SK-N-SH (cell line): Measurements from ENCODE around the gene FLOT1. TPM values are rescaled to one million over a fixed set of nuclear protein-coding genes. Genes with fewer than 3 reads are reported as not detected.

Experiments used
- CTCF ChIA-PET: fragments of 300-600, 350-600 bp; formaldehyde crosslinking; extraction: SDS; loops from one replicate; lab custom pipeline; 2021; lab: Yijun Ruan, JAX
- POLR2A ChIA-PET: fragments of 350-600 bp; sonication (Branson Sonifier 250); formaldehyde crosslinking; extraction: SDS; loops from one replicate; lab custom pipeline; 2020; ENCODE audit warnings: antibody characterized with exemption, inconsistent platforms; lab: Yijun Ruan, JAX
- DNase-seq: peaks from one replicate; pipeline ENCODE4 v3.0.0; 2012
- H2AFZ ChIP-seq: fragments of 200-600 bp; sonication (generic); 2 replicates; pipeline ENCODE4 v1.8.1; 2016; ENCODE audit warnings: antibody characterized with exemption, mild to moderate bottlenecking, low read depth
- H3F3A ChIP-seq: fragments of 200-600 bp; sonication (generic); replicated peaks from 2 replicates; pipeline ENCODE3; 2016; ENCODE audit warnings: antibody characterized with exemption, mild to moderate bottlenecking; ENCODE audit not compliant: insufficient read depth
- H3K27ac ChIP-seq, 2 experiments: fragments of 200-500 bp in 1 of 2; fragments of 200-600 bp in 1 of 2; sonication (Bioruptor generic) in 1 of 2; sonication (generic), shearing (Covaris generic) in 1 of 2; 2 replicates each; pipeline versions ENCODE4 v1.5.1 to v1.6.1; 2014 to 2016; ENCODE audit warnings: low read depth in 2 of 2, inconsistent platforms in 1 of 2, low read length in 1 of 2, mild to moderate bottlenecking in 1 of 2, mixed read lengths in 1 of 2
- H3K27me3 ChIP-seq: fragments of 200-600 bp; sonication (generic), shearing (Covaris generic); 2 replicates; pipeline ENCODE4 v1.6.1; 2016; ENCODE audit warnings: mixed run types; ENCODE audit not compliant: insufficient read depth
- H3K36me3 ChIP-seq, 2 experiments: fragments of 200-500 bp in 1 of 2; fragments of 200-600 bp in 1 of 2; sonication (Bioruptor generic) in 1 of 2; sonication (generic) in 1 of 2; replicated peaks in 1 of 2; 2 replicates each; pipeline versions ENCODE3 to v1.5.1; 2014 to 2016; ENCODE audit warnings: low read length in 1 of 2, mild to moderate bottlenecking in 1 of 2; ENCODE audit not compliant: insufficient read depth in 2 of 2, control insufficient read depth in 1 of 2
- H3K4me1 ChIP-seq, 2 experiments: fragments of 200-500 bp in 1 of 2; fragments of 200-600 bp in 1 of 2; sonication (Bioruptor generic) in 1 of 2; sonication (generic), shearing (Covaris generic) in 1 of 2; 2 replicates each; pipeline versions ENCODE4 v1.5.1 to v1.6.1; 2014 to 2016; ENCODE audit warnings: low read depth in 1 of 2, low read length in 1 of 2, mixed run types in 1 of 2; ENCODE audit not compliant: insufficient read depth in 2 of 2, control insufficient read depth in 1 of 2
- H3K4me2 ChIP-seq: fragments of 200-600 bp; sonication (generic), shearing (Covaris generic); 2 replicates; pipeline ENCODE4 v1.6.1; 2017; ENCODE audit warnings: mixed run types
- H3K4me3 ChIP-seq, 2 experiments: fragments of 200-500 bp in 1 of 2; fragments of 200-600 bp in 1 of 2; sonication (Bioruptor generic) in 1 of 2; sonication (generic), shearing (Covaris generic) in 1 of 2; 2 replicates each; pipeline versions ENCODE4 v1.5.1 to v1.8.1; 2014 to 2016; ENCODE audit warnings: low read depth in 2 of 2, inconsistent platforms in 1 of 2, low read length in 1 of 2, mild to moderate bottlenecking in 1 of 2, mixed read lengths in 1 of 2, moderate library complexity in 1 of 2
- H3K79me2 ChIP-seq: fragments of 200-600 bp; sonication (generic); 2 replicates; pipeline ENCODE4 v1.8.1; 2017; ENCODE audit warnings: mild to moderate bottlenecking; ENCODE audit not compliant: insufficient read depth
- H3K9ac ChIP-seq: fragments of 200-600 bp; sonication (generic); 2 replicates; pipeline ENCODE4 v1.6.1; 2017; ENCODE audit warnings: mixed run types
- H3K9me2 ChIP-seq: fragments of 200-600 bp; sonication (generic); 2 replicates; pipeline ENCODE4 v1.6.1; 2017; ENCODE audit warnings: mixed run types
- H3K9me3 ChIP-seq: fragments of 200-600 bp; sonication (generic); 2 replicates; pipeline ENCODE4 v1.6.1; 2017; ENCODE audit warnings: mixed run types, mild to moderate bottlenecking, moderate library complexity
- H4K20me1 ChIP-seq: fragments of 200-600 bp; sonication (generic); 2 replicates; pipeline ENCODE4 v1.6.1; 2017; ENCODE audit warnings: mild to moderate bottlenecking, mixed run types; ENCODE audit not compliant: insufficient read depth
- CTCF ChIP-seq: fragments of 200-600 bp; sonication (generic); IDR thresholded peaks from 2 replicates; pipeline ENCODE4 v1.6.1; 2017; ENCODE audit warnings: antibody characterized with exemption, mild to moderate bottlenecking, moderate library complexity
- ELF1 ChIP-seq: IDR thresholded peaks from 2 replicates; pipeline ENCODE4 v1.4.0; 2012
- FOXM1 ChIP-seq: IDR thresholded peaks from 2 replicates; pipeline ENCODE4 v1.4.0; 2012; ENCODE audit warnings: low read depth, mild to moderate bottlenecking
- GATA2 ChIP-seq: sonication (generic); formaldehyde crosslinking; IDR thresholded peaks from 2 replicates; pipeline ENCODE4 v1.5.0; 2020; ENCODE audit warnings: mild to moderate bottlenecking, missing genetic modification reagents
- IRF3 ChIP-seq: fragments of 150-350 bp; IDR thresholded peaks from 2 replicates; pipeline ENCODE4 v1.6.1; 2016; ENCODE audit warnings: mild to moderate bottlenecking, low read depth, low read length
- PBX3 ChIP-seq: IDR thresholded peaks from 2 replicates; pipeline ENCODE4; 2012
- RXRA ChIP-seq: IDR thresholded peaks from 2 replicates; pipeline ENCODE4 v1.4.0; 2012; ENCODE audit warnings: low read depth, mild to moderate bottlenecking, borderline replicate concordance
- WGBS: methylation state at CpG from one replicate; pipeline ENCODE4 v1.1.6; 2017; ENCODE audit warnings: low lambda C conversion rate; 5-methylcytosine and 5-hydroxymethylcytosine counted together
- polyA plus RNA-seq, 3 experiments: library from polyadenylated mRNA; depleted of rRNA; stranded (reverse); fragments of >200 nt; gene quantifications; 2 replicates each; pipeline ENCODE4 v1.2.3, GENCODE V29; 2012

Gene FLOT1
- polyA plus RNA-seq, 1 of the 3 experiments (the other 2 are of a cell fraction), result 462 TPM

- peak overlapping the region; percentile 35; the same call in 1 of the 2 replicates for H2AFZ ChIP-seq
- H3K4me3 ChIP-seq, result peak overlapping the region in 1 of 2 experiments; percentile 31; a peak in 1 of 4 replicates
- no peaks in the 10 kb centered on the region for H3K79me2 ChIP-seq
- H3K36me3 ChIP-seq, result no peaks in the 10 kb centered on the region
- 65% methylated on average over 4 of the region's 4 CpGs for WGBS
- no peaks in the 10 kb centered on the region for H3K27me3 ChIP-seq
- no peaks in the 10 kb centered on the region for H3K9me3 ChIP-seq
- CTCF ChIA-PET, result interaction anchor here (0.9 to 3.0 kb wide), 6 partner anchors 28 to 134 kb away, joined by 3 to 15 read pairs (median 3); no protein-coding TSS in a partner anchor
- peak overlapping the region; percentile 75 for H3K9ac ChIP-seq
- H3K4me1 ChIP-seq, result peaks cover 41 to 47% of the 10 kb centered on the region in 2 experiments
- TF ChIP-seq GATA2 (CRISPR knock-in tag) (no peak), CTCF (no peak), ELF1 (no peak), PBX3 (no peak)
- POLR2A ChIA-PET, result interaction anchor here (0.6 to 1.4 kb wide), 6 partner anchors 11 to 168 kb away, joined by 3 read pairs; no protein-coding TSS in a partner anchor
- DNase-seq, result no peak
- no peaks in the 10 kb centered on the region for H4K20me1 ChIP-seq
- H3K27ac ChIP-seq, result peak overlapping the region; percentile 95 to 100
- peaks cover 30% of the 10 kb centered on the region for H3F3A ChIP-seq
- peak overlapping the region; percentile 81 for H3K4me2 ChIP-seq
- no peaks in the 10 kb centered on the region for H3K9me2 ChIP-seq
Measured at GRCh38 chr6:30781395-30781742, 38.9 kb upstream of the FLOT1 start.

GRCh38 chr6:30780642-30780920 lies 38.1 kb upstream of the FLOT1 start:
- Histone ChIP-seq H4K20me1 (no peaks in the 10 kb centered on the region), H3K9me2 (no peaks in the 10 kb centered on the region), H3K4me3 (no peak overlapping the region), H3K4me1 (peaks cover 41 to 46% of the 10 kb centered on the region in 2 experiments), H3K4me2 (0 out of 2 replicates have a peak overlapping the region, but pooled peaks have one; percentile 81), H3K9ac (peak overlapping the region; percentile 75; the same call in 1 of the 2 replicates), H3K27me3 (no peaks in the 10 kb centered on the region), H3K9me3 (no peaks in the 10 kb centered on the region), H2AFZ (no peak overlapping the region), H3K79me2 (no peaks in the 10 kb centered on the region), H3K27ac (peak overlapping the region; percentile 95 to 100), H3K36me3 (no peaks in the 10 kb centered on the region), H3F3A (peaks cover 30% of the 10 kb centered on the region)
- no peak for TF ChIP-seq IRF3
- no peak for TF ChIP-seq FOXM1
- TF ChIP-seq RXRA, result no peak
- CTCF ChIA-PET, result interaction anchor here (1.0 to 3.0 kb wide), 4 partner anchors 13 to 58 kb away, joined by 3 to 15 read pairs (median 4); no protein-coding TSS in a partner anchor
- WGBS, result 100% methylated on average over 1 of the region's 1 CpG
- POLR2A ChIA-PET, result interaction anchor here (1.0 to 1.4 kb wide), 2 partner anchors 12 to 28 kb away, joined by 3 to 4 read pairs; no protein-coding TSS in a partner anchor
- no peak for DNase-seq
